GM12801 (cell line): ENCODE measurements around the gene CEP43.

Experiments
- CTCF ChIP-seq: IDR thresholded peaks from one replicate; pipeline ENCODE4 v1.5.1; 2011; ENCODE audit warnings: control low read depth; ENCODE audit not compliant: insufficient read length; ENCODE audit errors: extremely low read depth

Gene CEP43

GRCh38 chr6:166954118-166954713 is 45.0 kb upstream of the CEP43 start:
- TF ChIP-seq CTCF, result no peak

DNA sequence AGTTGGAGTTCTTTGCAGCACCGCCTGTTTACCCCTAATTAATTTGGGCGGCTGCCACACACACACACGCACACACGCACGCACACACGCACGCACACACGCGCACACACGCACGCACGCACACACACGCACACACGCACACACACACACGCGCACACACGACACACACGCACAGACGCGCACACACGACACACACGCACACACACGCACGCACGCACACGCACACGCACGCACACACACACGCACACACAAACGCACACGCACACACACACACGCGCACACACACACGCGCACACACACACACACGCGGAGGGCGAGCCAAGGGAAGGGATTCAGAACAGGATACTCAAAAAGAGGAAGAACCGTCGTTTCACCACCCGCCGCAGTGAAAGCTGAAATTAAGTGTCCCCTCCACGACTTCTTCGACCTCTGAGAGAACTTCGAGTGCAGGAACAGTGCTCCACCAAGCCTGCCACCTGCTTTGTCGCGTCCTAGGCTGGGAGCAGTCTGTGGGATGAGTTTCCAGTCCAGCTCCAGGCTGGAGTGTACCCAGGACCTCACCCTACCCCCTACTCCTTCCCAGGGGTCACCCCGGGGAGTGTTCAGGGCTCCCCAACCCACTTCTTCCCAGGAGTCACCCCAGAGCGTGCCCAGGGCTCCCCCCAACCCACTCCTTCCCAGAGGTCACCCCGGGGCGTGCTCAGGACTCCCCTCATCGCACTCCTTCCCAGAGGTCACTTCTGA is 43.9 kb upstream of the CEP43 start:
- no peak for TF ChIP-seq CTCF

- no peak for TF ChIP-seq CTCF
These were observed 43.2 kb upstream of the CEP43 start for GRCh38 chr6:166955865-166956443.

- no peak for TF ChIP-seq CTCF
These were observed 42.6 kb upstream of the CEP43 start, which contains the start of gene RNASET2 for GRCh38 chr6:166956444-166957086. RNASET2 (minus strand) TSS chr6:166956550; CDS start chr6:166956182, 368 bp downstream.

- TF ChIP-seq CTCF, result no peak
These were observed 42.0 kb upstream of the CEP43 start for GRCh38 chr6:166957087-166957804.

- no peak for TF ChIP-seq CTCF
These were observed 41.5 kb upstream of the CEP43 start for GRCh38 chr6:166957805-166958076.
